Measurements from ENCODE around the gene MARCKSL1.
"Not testable (repeated sequence)": the region's sequence is repeated elsewhere in the genome, so short reads cannot be mapped to it uniquely, and the experiment has no call there.

Gene MARCKSL1

GRCh38 chr1:32335790-32336590, at the start of gene MARCKSL1:
Gene MARCKSL1, minus strand, starts transcription at chr1:32336233. Its CDS starts 200 bp downstream, at chr1:32336033.
- peak; percentile 83 for DNase-seq (ENCODE audit: low spot score)

GRCh38 chr1:32380057-32380456, 44.0 kb upstream of the MARCKSL1 start:
- no peak for DNase-seq (ENCODE audit: low spot score)

- no peak for DNase-seq (ENCODE audit: low spot score)
These were observed 41.6 kb upstream of the MARCKSL1 start for GRCh38 chr1:32377541-32378220.

- DNase-seq (ENCODE audit: low spot score) = no peak
These were observed 40.2 kb upstream of the MARCKSL1 start for GRCh38 chr1:32376199-32376598.

GRCh38 chr1:32373996-32374592, 38.1 kb upstream of the MARCKSL1 start:
- no peak for DNase-seq (ENCODE audit: low spot score)

GRCh38 chr1:32372149-32372756, 36.2 kb upstream of the MARCKSL1 start:
- DNase-seq (ENCODE audit: low spot score) = no peak

GRCh38 chr1:32367912-32368635, 32.0 kb upstream of the MARCKSL1 start:
- DNase-seq (ENCODE audit: low spot score) = no peak

GRCh38 chr1:32365445-32365844, 29.4 kb upstream of the MARCKSL1 start:
- DNase-seq (ENCODE audit: low spot score) = no peak

- no peak for DNase-seq (ENCODE audit: low spot score)
These were observed 28.8 kb upstream of the MARCKSL1 start for GRCh38 chr1:32364836-32365235.

- no peak for DNase-seq (ENCODE audit: low spot score)
These were observed 27.7 kb upstream of the MARCKSL1 start for GRCh38 chr1:32363713-32364112.

- no peak for DNase-seq (ENCODE audit: low spot score)
These were observed 26.7 kb upstream of the MARCKSL1 start, which contains the start of the genes FAM229A and TSSK3 for GRCh38 chr1:32362474-32363313. Gene FAM229A, minus strand, starts transcription at chr1:32362485. Its CDS starts 394 bp downstream, at chr1:32362091. Gene TSSK3, plus strand, starts transcription at chr1:32362539. Its CDS starts 163 bp downstream, at chr1:32362702.

GRCh38 chr1:32361674-32362473, 25.8 kb upstream of the MARCKSL1 start:
- peak; percentile 73 for DNase-seq (ENCODE audit: low spot score)

- DNase-seq (ENCODE audit: low spot score) = no peak
These were observed 25.3 kb upstream of the MARCKSL1 start for GRCh38 chr1:32361308-32361673.

- no peak for DNase-seq (ENCODE audit: low spot score)
These were observed 22.4 kb upstream of the MARCKSL1 start for GRCh38 chr1:32358435-32358834.

- DNase-seq (ENCODE audit: low spot score) = no peak
These were observed 21.6 kb upstream of the MARCKSL1 start for GRCh38 chr1:32357614-32358013.

GRCh38 chr1:32356478-32356877, 20.4 kb upstream of the MARCKSL1 start:
- DNase-seq (ENCODE audit: low spot score) = no peak

- DNase-seq (ENCODE audit: low spot score) = not testable (repeated sequence)
These were observed 19.7 kb upstream of the MARCKSL1 start for GRCh38 chr1:32355778-32356177.

- no peak for DNase-seq (ENCODE audit: low spot score)
These were observed 18.0 kb upstream of the MARCKSL1 start for GRCh38 chr1:32353886-32354570.

- DNase-seq (ENCODE audit: low spot score) = no peak
These were observed 17.4 kb upstream of the MARCKSL1 start for GRCh38 chr1:32353431-32353830.

Data from Ammon's horn (tissue), 1 donor.